HepG2 (cell line): ENCODE results near the gene SLC27A1. TPM values are rescaled to one million over a fixed set of nuclear protein-coding genes. Genes with fewer than 3 reads are reported as not detected.
A peak's percentile ranks its signal among the peaks of the same experiment; 100 is the strongest.

Source experiments
- BCL3 ChIP-seq: sonication (generic); formaldehyde crosslinking; IDR thresholded peaks from 2 replicates; pipeline ENCODE4 v1.5.1; 2020; ENCODE audit warnings: mild to moderate bottlenecking, missing genetic modification reagents, moderate library complexity
- ELF1 ChIP-seq: sonication (generic); formaldehyde crosslinking; IDR thresholded peaks from 2 replicates; pipeline ENCODE4 v1.4.0; 2020; ENCODE audit warnings: missing genetic modification reagents
- IKZF1 ChIP-seq: fragments of 450-650 bp; IDR thresholded peaks from 2 replicates; pipeline ENCODE4 v1.7.1; 2016
- NFKBIZ ChIP-seq: IDR thresholded peaks from 2 replicates; pipeline ENCODE4 v1.6.1; 2018; ENCODE audit warnings: missing genetic modification reagents, missing compliant biosample characterization
- SUZ12 ChIP-seq: fragments of 150-350 bp; IDR thresholded peaks from 2 replicates; pipeline ENCODE4 v1.6.1; 2014; ENCODE audit warnings: low read depth, low read length
- YEATS4 ChIP-seq: sonication (generic); formaldehyde crosslinking; IDR thresholded peaks from 2 replicates; pipeline ENCODE4 v1.4.0; 2020; ENCODE audit warnings: missing genetic modification reagents, borderline replicate concordance
- ZBTB26 ChIP-seq: IDR thresholded peaks from 2 replicates; pipeline ENCODE4 v1.6.1; 2016; ENCODE audit warnings: missing compliant biosample characterization, missing genetic modification reagents, borderline replicate concordance
- ZBTB40 ChIP-seq, 2 experiments: fragments of 450-650 bp in 1 of 2; sonication (generic) in 1 of 2; formaldehyde crosslinking in 1 of 2; IDR thresholded peaks; 2 replicates each; pipeline versions ENCODE4 v1.6.1 to v1.8.0; 2016 to 2022; ENCODE audit warnings: antibody characterized with exemption in 1 of 2, mild to moderate bottlenecking in 1 of 2, missing genetic modification reagents in 1 of 2
- ZBTB49 ChIP-seq: sonication (generic); formaldehyde crosslinking; IDR thresholded peaks from 2 replicates; pipeline ENCODE4 v1.4.0; 2020; ENCODE audit warnings: missing genetic modification reagents, borderline replicate concordance
- ZNF740 ChIP-seq: sonication (generic); formaldehyde crosslinking; IDR thresholded peaks from 2 replicates; pipeline ENCODE4 v1.4.0; 2020; ENCODE audit warnings: missing genetic modification reagents
- ZNF781 ChIP-seq: sonication (generic); formaldehyde crosslinking; IDR thresholded peaks from 2 replicates; pipeline ENCODE4 v1.5.1; 2020; ENCODE audit warnings: borderline replicate concordance, mild to moderate bottlenecking, missing genetic modification reagents; ENCODE audit errors: not compliant biosample characterization
- ZSCAN21 ChIP-seq: sonication (generic); formaldehyde crosslinking; IDR thresholded peaks from 2 replicates; pipeline ENCODE4 v1.8.0; 2022; ENCODE audit warnings: mild to moderate bottlenecking, missing genetic modification reagents, moderate library complexity, borderline replicate concordance
- polyA plus RNA-seq, 8 experiments: library from polyadenylated mRNA; depleted of rRNA in 3 of 8; stranded (reverse) in 7 of 8; unstranded in 1 of 8; fragments of >200 nt; fragmentation: Illumina TruSeq in 4 of 8; extraction: Trizol in 4 of 8; gene quantifications; 2 replicates each; pipeline versions ENCODE4 v1.2.1 to v1.2.3, GENCODE V29; 2011 to 2016; ENCODE audit warnings: low read depth in 4 of 8, missing spikeins in 1 of 8, mixed read lengths in 1 of 8; ENCODE audit not compliant: insufficient read depth in 1 of 8
- total RNA-seq, 5 experiments: library from RNA; depleted of rRNA; stranded (reverse); fragments of >200 nt; fragmentation: Illumina TruSeq; extraction: Trizol; gene quantifications; 2 replicates each; pipeline ENCODE4 v1.2.3, GENCODE V29; 2016; ENCODE audit warnings: low read depth in 1 of 5

SLC27A1 gene
- total and polyA plus RNA-seq, 2 of the 13 experiments (the other 11 are each of a cell fraction or from before 2014, with no cell fraction given), result 4.1 to 8.8 TPM

GRCh38 chr19:17511724-17512573 lies 41.6 kb downstream of the SLC27A1 start (continued):
- TF ChIP-seq ZBTB49 (CRISPR knock-in tag) (no peak), ELF1 (CRISPR knock-in tag) (peak; percentile 47; the same call in 1 of the 2 replicates), ZSCAN21 (peak; percentile 71; the same call in 1 of the 2 replicates), SUZ12 (no peak), IKZF1 (no peak), ZNF740 (0 out of 2 replicates have a peak, but pooled peaks have one; percentile 75), ZNF781 (CRISPR knock-in tag) (peak; percentile 63), YEATS4 (CRISPR knock-in tag) (peak; percentile 90), NFKBIZ (peak; percentile 63; the same call in 1 of the 2 replicates), ZBTB26 (CRISPR knock-in tag) (no peak), BCL3 (CRISPR knock-in tag) (peak; percentile 97), ZBTB40 (IDR thresholded peaks at IDR 0.05) (no peak), ZBTB40 (CRISPR knock-in tag; IDR thresholded peaks at IDR 0.05) (peak; percentile 63; the same call in 1 of the 2 replicates)
